DND-41 (cell line): ENCODE measurements around the gene NMRK1.

Experiments used
- EZH2 ChIP-seq: IDR thresholded peaks from 3 replicates; pipeline ENCODE4 v1.6.1; 2012; ENCODE audit warnings: borderline replicate concordance, low read depth, mild to moderate bottlenecking, moderate library complexity, low read length, inconsistent platforms; ENCODE audit not compliant: severe bottlenecking
- TF ChIP-seq, protein P1 (sequence below): IDR thresholded peaks from 2 replicates; pipeline ENCODE4 v1.5.1; 2012; ENCODE audit warnings: borderline replicate concordance, low read length, moderate library complexity, mild to moderate bottlenecking; ENCODE audit not compliant: poor library complexity, severe bottlenecking; ENCODE audit errors: extremely low read depth

DNA sequence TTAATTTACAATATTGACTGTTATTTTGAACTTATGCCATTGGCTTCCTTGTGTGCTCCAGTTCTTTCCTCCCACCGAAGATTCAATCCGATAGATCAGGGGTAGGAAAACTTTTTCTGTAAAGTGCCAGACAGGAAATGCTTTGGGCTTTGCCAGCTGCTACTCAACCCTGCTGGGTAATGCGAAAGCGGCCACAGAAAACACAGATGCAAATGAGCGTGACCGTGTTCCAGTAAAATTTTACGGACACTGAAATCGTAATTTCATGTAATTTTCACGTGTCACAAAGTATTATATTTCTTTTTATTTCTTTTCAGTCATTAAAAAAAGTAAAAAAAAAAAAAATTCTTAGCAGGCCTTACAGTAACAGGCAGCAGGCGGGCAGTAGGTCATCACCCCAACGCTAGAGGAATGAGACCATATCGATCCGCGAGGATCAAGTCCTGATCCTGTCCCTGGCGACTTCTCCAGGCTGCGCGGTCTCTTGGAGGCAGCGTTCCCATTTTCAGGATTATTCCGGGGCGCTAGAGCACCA lies 599 bp downstream of the NMRK1 start:
- TF ChIP-seq, protein P1, sequence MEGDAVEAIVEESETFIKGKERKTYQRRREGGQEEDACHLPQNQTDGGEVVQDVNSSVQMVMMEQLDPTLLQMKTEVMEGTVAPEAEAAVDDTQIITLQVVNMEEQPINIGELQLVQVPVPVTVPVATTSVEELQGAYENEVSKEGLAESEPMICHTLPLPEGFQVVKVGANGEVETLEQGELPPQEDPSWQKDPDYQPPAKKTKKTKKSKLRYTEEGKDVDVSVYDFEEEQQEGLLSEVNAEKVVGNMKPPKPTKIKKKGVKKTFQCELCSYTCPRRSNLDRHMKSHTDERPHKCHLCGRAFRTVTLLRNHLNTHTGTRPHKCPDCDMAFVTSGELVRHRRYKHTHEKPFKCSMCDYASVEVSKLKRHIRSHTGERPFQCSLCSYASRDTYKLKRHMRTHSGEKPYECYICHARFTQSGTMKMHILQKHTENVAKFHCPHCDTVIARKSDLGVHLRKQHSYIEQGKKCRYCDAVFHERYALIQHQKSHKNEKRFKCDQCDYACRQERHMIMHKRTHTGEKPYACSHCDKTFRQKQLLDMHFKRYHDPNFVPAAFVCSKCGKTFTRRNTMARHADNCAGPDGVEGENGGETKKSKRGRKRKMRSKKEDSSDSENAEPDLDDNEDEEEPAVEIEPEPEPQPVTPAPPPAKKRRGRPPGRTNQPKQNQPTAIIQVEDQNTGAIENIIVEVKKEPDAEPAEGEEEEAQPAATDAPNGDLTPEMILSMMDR = no peak
- no peak for TF ChIP-seq EZH2
